ENCODE results near the gene PAX7. TPM values are rescaled to one million over a fixed set of nuclear protein-coding genes. Genes with fewer than 3 reads are reported as not detected.

PAX7 gene
- total and polyA plus RNA-seq, 11 donors: not detected

DNA sequence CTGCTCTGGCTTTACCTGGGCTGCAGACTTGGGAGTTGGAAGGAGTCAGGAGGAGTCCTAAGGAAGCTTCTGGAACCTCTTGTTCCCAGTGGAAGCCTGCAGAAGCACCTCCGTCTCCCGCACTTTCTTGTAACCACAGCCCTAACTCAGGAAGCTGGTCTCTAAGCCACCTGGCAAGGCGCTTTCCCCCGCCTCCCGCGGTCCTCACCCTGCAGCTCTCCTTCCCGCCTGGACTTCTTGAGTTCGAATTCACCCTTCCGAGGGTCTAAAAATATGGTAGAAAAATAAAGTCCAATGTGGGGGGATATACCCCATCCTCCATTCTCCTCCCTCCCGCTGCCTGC is 15.1 kb downstream of the PAX7 start:
- Histone ChIP-seq H3K4me1 (peaks cover 0 to 26% (median 5%) of the 10 kb centered on the region in 12 donors), H3K27me3 (peaks cover 76 to 100% (median 98%) of the 10 kb centered on the region in 9 donors), H3K27ac (no peak overlapping the region), H3K9me3 (no peaks in the 10 kb centered on the region), H3K36me3 (no peaks in the 10 kb centered on the region), H3K4me3 (no peak overlapping the region)
- intact Hi-C loops (cut with DNase I): no loop called here
- ATAC-seq (no peak), DNase-seq (no peak)
- WGBS, 4 donors: 5 to 7% (median 6%) methylated on average over 10 of the region's 10 CpGs
- TF ChIP-seq POLR2A (IDR thresholded peaks at IDR 0.05): no peak
- no peak for TF ChIP-seq CTCF (IDR thresholded peaks at IDR 0.05)

DNA sequence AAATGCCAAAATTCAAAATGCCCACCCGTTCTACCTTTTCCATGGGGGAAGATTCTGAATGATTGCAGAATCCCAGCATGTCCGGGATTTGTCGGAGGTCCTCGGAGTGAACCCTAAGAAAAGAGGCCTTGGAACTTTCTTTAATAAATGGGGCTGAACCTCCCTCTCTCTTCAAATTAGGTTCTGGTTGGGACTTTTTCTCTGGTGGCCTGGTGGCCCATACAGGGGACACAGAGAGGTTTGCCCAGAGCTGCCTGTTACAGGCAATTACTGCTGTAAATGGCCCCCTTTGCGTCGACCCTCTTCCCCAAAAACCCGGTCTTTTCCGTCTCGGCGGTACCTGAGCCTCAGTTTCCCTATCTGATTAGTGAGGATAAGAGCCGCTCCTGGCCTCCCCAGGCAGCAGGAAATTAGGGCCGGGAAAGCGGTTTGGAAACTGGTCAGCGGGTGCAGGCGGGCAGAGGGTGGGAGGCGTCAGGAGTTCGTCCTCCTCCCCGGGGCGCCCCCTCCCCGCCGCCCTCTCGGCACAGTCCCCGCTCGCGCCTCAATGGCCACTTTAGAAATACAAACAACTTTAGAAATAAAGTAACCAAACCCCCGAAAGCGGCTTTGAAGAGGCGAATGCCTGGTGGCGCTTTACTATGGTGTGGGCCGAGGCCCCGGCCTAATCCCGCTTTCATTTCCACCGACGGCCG is 15.6 kb downstream of the PAX7 start:
- ATAC-seq (no peak), DNase-seq (no peak)
- Histone ChIP-seq H3K36me3 (no peaks in the 10 kb centered on the region), H3K27me3 (peaks cover 72 to 100% (median 97%) of the 10 kb centered on the region in 9 donors), H3K27ac (no peak overlapping the region), H3K4me1 (peaks cover 0 to 26% (median 5%) of the 10 kb centered on the region in 12 donors), H3K9me3 (no peaks in the 10 kb centered on the region), H3K4me3 (peak overlapping the region in 7 of 12 donors; percentile 11 to 40 (median 30))
- WGBS, 4 donors: 2 to 5% (median 2%) methylated on average over 24 to 35 of the region's 35 CpGs
- no peak for TF ChIP-seq CTCF (IDR thresholded peaks at IDR 0.05)
- TF ChIP-seq POLR2A (IDR thresholded peaks at IDR 0.05): no peak
- intact Hi-C loops (cut with DNase I): no loop called here

DNA sequence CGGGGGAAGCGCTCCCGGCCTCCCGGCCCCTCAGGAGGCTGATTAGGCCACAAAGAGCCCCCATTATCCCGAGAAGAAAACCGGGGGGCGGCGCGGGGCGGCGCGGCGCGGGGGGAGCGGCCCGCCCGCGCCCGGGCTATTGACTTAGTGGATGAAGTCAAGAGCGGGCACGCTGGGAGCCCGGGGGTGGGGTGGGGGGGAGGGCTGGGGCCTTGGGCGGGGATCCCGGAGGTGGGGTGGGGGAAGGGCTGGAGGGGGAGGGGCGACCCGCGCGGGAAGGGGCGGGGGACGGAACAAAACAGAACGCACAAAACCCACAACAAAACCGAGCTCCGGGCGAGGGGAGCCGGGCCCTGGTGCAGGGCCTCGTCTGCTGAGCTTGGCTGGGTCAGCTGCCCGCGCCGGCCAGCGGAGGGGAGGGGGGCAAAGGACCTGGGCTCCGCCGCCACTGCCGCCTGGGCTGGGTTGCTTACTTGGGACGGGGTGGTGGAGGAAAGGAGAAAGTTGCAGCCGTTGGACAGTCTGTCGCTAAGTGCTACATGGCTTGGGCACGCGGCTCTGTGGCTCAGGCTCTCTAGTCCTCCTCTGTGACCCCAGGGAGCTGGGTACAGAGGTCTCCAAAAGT is 16.3 kb downstream of the PAX7 start:
- TF ChIP-seq POLR2A (IDR thresholded peaks at IDR 0.05) (no peak), CTCF (IDR thresholded peaks at IDR 0.05) (no peak)
- DNase-seq (no peak), ATAC-seq (no peak)
- Histone ChIP-seq H3K9me3 (no peaks in the 10 kb centered on the region), H3K36me3 (no peaks in the 10 kb centered on the region), H3K4me1 (peaks cover 0 to 26% (median 5%) of the 10 kb centered on the region in 12 donors), H3K4me3 (peak overlapping the region in 7 of 12 donors; percentile 11 to 40 (median 30)), H3K27ac (no peak overlapping the region), H3K27me3 (peaks cover 71 to 99% (median 95%) of the 10 kb centered on the region in 9 donors)
- 1 to 3% (median 2%) methylated on average over 19 to 48 of the region's 48 CpGs for WGBS, 4 donors
- intact Hi-C loops (cut with DNase I): no loop called here

DNA sequence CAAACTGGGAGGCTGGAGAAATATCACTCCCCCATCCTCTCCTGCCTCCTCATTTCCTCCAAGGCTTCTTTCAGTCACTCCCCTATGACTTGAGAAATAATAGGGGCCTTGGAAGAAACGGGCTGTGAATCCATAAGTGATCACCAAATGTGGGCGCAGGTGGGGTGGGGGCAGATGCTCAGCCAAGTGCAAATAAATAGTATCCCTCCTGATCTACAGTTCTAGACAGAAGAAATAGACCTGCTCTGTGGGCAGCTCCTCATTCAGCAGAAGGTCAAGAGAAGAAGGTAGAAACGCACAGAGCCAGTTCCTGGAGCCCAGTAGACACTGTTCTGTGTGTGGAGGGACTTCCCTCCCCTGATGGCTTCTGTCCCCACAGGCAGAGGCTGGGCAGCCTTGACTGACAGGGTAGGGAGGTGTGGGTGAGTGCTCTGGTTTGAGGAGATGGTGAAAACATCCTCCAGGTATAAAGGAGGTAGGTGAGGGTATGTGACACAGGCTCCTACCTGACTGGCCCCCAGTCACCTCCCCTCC is 17.1 kb downstream of the PAX7 start:
- no peak overlapping the region for H3K27ac ChIP-seq
- no peaks in the 10 kb centered on the region for H3K9me3 ChIP-seq
- no peak for ATAC-seq
- peaks cover 0 to 24% (median 5%) of the 10 kb centered on the region in 12 donors for H3K4me1 ChIP-seq
- no peaks in the 10 kb centered on the region for H3K36me3 ChIP-seq
- 16 to 28% (median 21%) methylated on average over 3 of the region's 3 CpGs for WGBS, 4 donors
- H3K27me3 ChIP-seq: peaks cover 72 to 99% (median 96%) of the 10 kb centered on the region in 9 donors
- TF ChIP-seq POLR2A (IDR thresholded peaks at IDR 0.05) (no peak), CTCF (IDR thresholded peaks at IDR 0.05) (no peak)
- intact Hi-C loops (cut with DNase I): no loop called here
- no peak for DNase-seq
- no peak overlapping the region for H3K4me3 ChIP-seq

Data from heart left ventricle (tissue), 16 donors.